HG02870 (cell line): ENCODE results near the gene GASK1A.

Experiments used
- ATAC-seq: cut with Tn5 transposase; IDR thresholded peaks from one replicate; pipeline ENCODE4 v1.9.1; 2021; ENCODE audit warnings: mild to moderate bottlenecking, moderate library complexity; ENCODE audit not compliant: unreplicated experiment

The GASK1A gene

GRCh38 chr3:43012174-43012573 is 33.1 kb downstream of the GASK1A start:
- ATAC-seq, result no peak

- ATAC-seq, result no peak
These were observed 34.1 kb downstream of the GASK1A start for GRCh38 chr3:43013256-43013655.

GRCh38 chr3:43013743-43014155 is 34.6 kb downstream of the GASK1A start:
- ATAC-seq, result no peak

- ATAC-seq, result no peak
These were observed 35.1 kb downstream of the GASK1A start for GRCh38 chr3:43014241-43014640.

GRCh38 chr3:43014956-43015355 is 35.8 kb downstream of the GASK1A start:
- ATAC-seq, result no peak

- no peak for ATAC-seq
These were observed 36.5 kb downstream of the GASK1A start for GRCh38 chr3:43015572-43015971.

- no peak for ATAC-seq
These were observed 37.1 kb downstream of the GASK1A start for GRCh38 chr3:43015991-43016865.

- ATAC-seq, result no peak
These were observed 37.9 kb downstream of the GASK1A start for GRCh38 chr3:43017004-43017403.

- ATAC-seq, result no peak
These were observed 38.6 kb downstream of the GASK1A start for GRCh38 chr3:43017593-43018195.

- no peak for ATAC-seq
These were observed 39.1 kb downstream of the GASK1A start for GRCh38 chr3:43018246-43018645.

GRCh38 chr3:43019006-43019809 is 40.1 kb downstream of the GASK1A start:
- no peak for ATAC-seq

GRCh38 chr3:43019826-43020225 is 40.7 kb downstream of the GASK1A start:
- ATAC-seq, result no peak

GRCh38 chr3:43021186-43021585 is 42.1 kb downstream of the GASK1A start:
- ATAC-seq, result no peak

GRCh38 chr3:43022121-43022520 is 43.0 kb downstream of the GASK1A start:
- ATAC-seq, result no peak

- ATAC-seq, result no peak
These were observed 44.0 kb downstream of the GASK1A start for GRCh38 chr3:43023066-43023465.

GRCh38 chr3:43023746-43024145 is 44.6 kb downstream of the GASK1A start:
- no peak for ATAC-seq

GRCh38 chr3:43024181-43024885 is 45.2 kb downstream of the GASK1A start:
- no peak for ATAC-seq

GRCh38 chr3:43025423-43025822 is 46.3 kb downstream of the GASK1A start:
- no peak for ATAC-seq

- ATAC-seq, result no peak
These were observed 48.9 kb downstream of the GASK1A start for GRCh38 chr3:43028001-43028400.

- ATAC-seq, result no peak
These were observed 49.8 kb downstream of the GASK1A start for GRCh38 chr3:43028678-43029490.
